HepG2 (cell line): ENCODE results near the gene ERCC5. TPM values are rescaled to one million over a fixed set of nuclear protein-coding genes. Genes with fewer than 3 reads are reported as not detected.
A peak's percentile ranks its signal among the peaks of the same experiment; 100 is the strongest.

ENCODE experiments used
- ATAC-seq: fragments of 200-7000 bp; cut with Tn5 transposase; 3 replicates; pipeline ENCODE4 v1.9.1; 2020; ENCODE audit warnings: mild to moderate bottlenecking, moderate library complexity
- BruUV-seq: library from RNA; stranded (reverse); fragments of 400-500 nt; replicated peaks from 2 replicates; lab custom pipeline; 2021; lab: Mats Ljungman, UMichigan
- CTCF ChIA-PET: fragments of 300-600 bp; formaldehyde crosslinking; extraction: SDS; loops from one replicate; lab custom pipeline; 2021; ENCODE audit warnings: low total read pairs, inconsistent platforms, low intra/inter-chr PET ratio; lab: Yijun Ruan, JAX
- POLR2A ChIA-PET: fragments of 350-600 bp; sonication (Branson Sonifier 250); formaldehyde crosslinking; loops from one replicate; lab custom pipeline; 2020; ENCODE audit warnings: antibody characterized with exemption, inconsistent platforms; lab: Yijun Ruan, JAX
- DNase-seq: peaks from one replicate; pipeline ENCODE4 v3.0.0-alpha.2; 2015; ENCODE audit warnings: low spot score
- FAIRE-seq: peaks from 3 replicates; lab custom pipeline; 2011; peaks lifted over from hg19 to GRCh38; lab: Jason Lieb, UNC
- H2AFZ ChIP-seq: one replicate; pipeline ENCODE4 v1.6.1; 2011; ENCODE audit warnings: low read length, inconsistent platforms
- H3K27ac ChIP-seq: fragments of 300-600 bp; 3 replicates; pipeline ENCODE4 v1.8.0; 2011; ENCODE audit warnings: mixed run types, mild to moderate bottlenecking, mixed read lengths, low read length, inconsistent platforms; ENCODE audit not compliant: insufficient read depth; ENCODE audit errors: extremely low read length
- H3K27me3 ChIP-seq, 2 experiments: fragments of 200-600 bp in 1 of 2; 2 replicates in 1 of 2; 3 replicates in 1 of 2; pipeline versions ENCODE4 v1.6.0 to v1.8.0; 2011; ENCODE audit warnings: low read length in 2 of 2, mild to moderate bottlenecking in 2 of 2, moderate library complexity in 2 of 2, inconsistent platforms in 1 of 2; ENCODE audit not compliant: insufficient read depth in 2 of 2, control insufficient read depth in 1 of 2
- H3K36me3 ChIP-seq, 2 experiments: fragments of 200-600 bp in 1 of 2; replicated peaks in 1 of 2; 2 replicates in 1 of 2; 3 replicates in 1 of 2; pipeline versions ENCODE4 v1.5.1 to v1.8.0; 2011; ENCODE audit warnings: low read length in 2 of 2, inconsistent platforms in 1 of 2; ENCODE audit not compliant: insufficient read depth in 2 of 2, control insufficient read depth in 1 of 2
- H3K4me1 ChIP-seq: 2 replicates; pipeline ENCODE4 v1.5.1; 2012; ENCODE audit warnings: low read length, inconsistent platforms; ENCODE audit not compliant: insufficient read depth
- H3K4me2 ChIP-seq: 2 replicates; pipeline ENCODE4 v1.6.0; 2011; ENCODE audit warnings: low read depth, low read length, inconsistent platforms
- H3K4me3 ChIP-seq, 3 experiments: fragments of 200-600 bp in 1 of 3; sonication (generic), shearing (Covaris generic) in 1 of 3; replicated peaks in 1 of 3; 2 replicates each; pipeline ENCODE4 v1.5.1; 2011 to 2016; ENCODE audit warnings: low read length in 3 of 3, inconsistent platforms in 2 of 3, low read depth in 2 of 3, mild to moderate bottlenecking in 2 of 3, control low read depth in 1 of 3, mixed read lengths in 1 of 3; ENCODE audit not compliant: insufficient read depth in 1 of 3
- H3K79me2 ChIP-seq: one replicate; pipeline ENCODE4 v1.6.1; 2011; ENCODE audit warnings: low read length, inconsistent platforms; ENCODE audit not compliant: insufficient read depth
- H3K9ac ChIP-seq: 2 replicates; pipeline ENCODE4 v1.6.0; 2011; ENCODE audit warnings: mild to moderate bottlenecking, low read depth, low read length, inconsistent platforms; ENCODE audit not compliant: insufficient read depth
- H3K9me3 ChIP-seq: 2 replicates; pipeline ENCODE4 v1.5.1; 2012; ENCODE audit warnings: mild to moderate bottlenecking, low read length
- H4K20me1 ChIP-seq: 2 replicates; pipeline ENCODE4 v1.6.0; 2011; ENCODE audit warnings: inconsistent platforms, mild to moderate bottlenecking, low read length, moderate library complexity; ENCODE audit not compliant: insufficient read depth
- HNF4A ChIP-seq: sonication (generic); formaldehyde crosslinking; IDR thresholded peaks from 2 replicates; pipeline ENCODE4 v1.4.0; 2020; ENCODE audit warnings: missing genetic modification reagents
- ZNF572 ChIP-seq: sonication (generic); formaldehyde crosslinking; IDR thresholded peaks from 2 replicates; pipeline ENCODE4 v1.5.1; 2020; ENCODE audit warnings: mild to moderate bottlenecking, missing genetic modification reagents
- ZNF790 ChIP-seq: sonication (generic); formaldehyde crosslinking; IDR thresholded peaks from 2 replicates; pipeline ENCODE4 v1.8.0; 2022; ENCODE audit warnings: missing genetic modification reagents, mild to moderate bottlenecking, borderline replicate concordance
- WGBS: methylation state at CpG from one replicate; pipeline ENCODE4 v1.1.6; 2017; ENCODE audit warnings: low lambda C conversion rate; 5-methylcytosine and 5-hydroxymethylcytosine counted together
- in situ Hi-C: cut with HindIII; loops from 2 replicates; pipeline ENCODE4 v1.10.0; 2017; ENCODE audit warnings: low pct_unique_long_range_greater_than_20kb; ENCODE audit not compliant: extremely low pct_ligation_motif_present
- intact Hi-C: fragments of 100-400 bp; cut with micrococcal nuclease; formaldehyde crosslinking; loops from one replicate; pipeline ENCODE4 v1.10.0; 2022; ENCODE audit not compliant: unreplicated experiment
- polyA plus RNA-seq, 8 experiments: library from polyadenylated mRNA; depleted of rRNA in 3 of 8; stranded (reverse) in 7 of 8; unstranded in 1 of 8; fragments of >200 nt; fragmentation: Illumina TruSeq in 4 of 8; extraction: Trizol in 4 of 8; gene quantifications; 2 replicates each; pipeline versions ENCODE4 v1.2.1 to v1.2.3, GENCODE V29; 2011 to 2016; ENCODE audit warnings: low read depth in 4 of 8, missing spikeins in 1 of 8, mixed read lengths in 1 of 8; ENCODE audit not compliant: insufficient read depth in 1 of 8
- total RNA-seq, 5 experiments: library from RNA; depleted of rRNA; stranded (reverse); fragments of >200 nt; fragmentation: Illumina TruSeq; extraction: Trizol; gene quantifications; 2 replicates each; pipeline ENCODE4 v1.2.3, GENCODE V29; 2016; ENCODE audit warnings: low read depth in 1 of 5
- TF ChIP-seq, protein P1 (sequence below): IDR thresholded peaks from 2 replicates; pipeline ENCODE4 v1.6.1; 2012; ENCODE audit warnings: low read depth, low read length, improper control_type of control experiment
- TF ChIP-seq, protein P2 (sequence below): sonication (generic); formaldehyde crosslinking; IDR thresholded peaks from 2 replicates; pipeline ENCODE4 v1.8.0; 2022; ENCODE audit warnings: missing genetic modification reagents, mild to moderate bottlenecking, borderline replicate concordance
- TF ChIP-seq, protein P3 (sequence below), 2 experiments: fragments of 450-650 bp in 1 of 2; sonication (generic) in 1 of 2; formaldehyde crosslinking in 1 of 2; IDR thresholded peaks; 2 replicates each; pipeline versions ENCODE4 v1.6.1 to v1.8.0; 2016 to 2022; ENCODE audit warnings: antibody characterized with exemption in 1 of 2, mild to moderate bottlenecking in 1 of 2, missing genetic modification reagents in 1 of 2
- TF ChIP-seq, protein P4 (sequence below): sonication (generic); formaldehyde crosslinking; IDR thresholded peaks from 2 replicates; pipeline ENCODE4 v1.8.0; 2022; ENCODE audit warnings: low read depth, missing genetic modification reagents

ERCC5 gene
- total and polyA plus RNA-seq, 2 of the 13 experiments (the other 11 are each of a cell fraction or from before 2014, with no cell fraction given) = 12.9 to 35.5 TPM

DNA sequence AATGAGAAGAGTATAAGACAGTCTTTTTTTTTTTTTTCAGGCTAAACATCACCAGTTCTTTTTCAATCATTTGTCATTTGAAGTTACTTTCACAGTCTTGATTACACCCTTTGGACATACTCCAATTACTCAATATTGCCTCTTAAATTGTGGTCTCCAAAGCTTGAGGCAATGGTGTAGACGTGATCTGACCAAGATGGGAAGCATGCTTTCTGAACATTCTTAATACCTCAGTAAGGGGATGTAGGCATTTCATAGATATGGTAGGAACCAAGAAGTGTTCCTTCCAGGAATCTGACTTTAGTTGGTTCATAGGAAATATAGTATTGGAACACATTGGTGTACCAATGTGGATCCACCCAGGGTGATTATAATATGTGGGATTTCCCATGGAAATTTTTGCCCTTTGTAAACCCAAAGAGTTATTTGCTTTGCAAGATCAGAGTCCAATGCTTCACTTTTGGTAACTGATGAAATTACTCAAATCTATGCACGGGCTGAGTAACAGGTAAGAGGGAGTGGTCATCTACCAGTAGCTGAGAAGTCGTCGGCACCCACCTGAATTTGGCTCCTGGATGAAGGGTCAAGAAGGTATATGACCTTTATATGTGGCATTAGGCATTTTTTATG lies 62.2 kb downstream of the ERCC5 start:
- ChIA-PET CTCF (no interaction called here), POLR2A (no interaction called here)
- FAIRE-seq (no peak), ATAC-seq (no peak; the same call in 2 of the 3 replicates), DNase-seq (no peak)
- no peaks in the 10 kb centered on the region for H3K79me2 ChIP-seq
- H3K4me1 ChIP-seq = peaks cover 14% of the 10 kb centered on the region
- no peaks in the 10 kb centered on the region for H3K36me3 ChIP-seq
- intact Hi-C loops = no loop called here
- H4K20me1 ChIP-seq = no peaks in the 10 kb centered on the region
- no peaks in the 10 kb centered on the region for H3K9me3 ChIP-seq
- in situ Hi-C loops = loop anchor here (25.0 kb wide), 1 partner anchor 229 kb away; no protein-coding TSS in a partner anchor
- no peak overlapping the region for H3K4me3 ChIP-seq
- no peak overlapping the region for H2AFZ ChIP-seq
- no peak overlapping the region for H3K4me2 ChIP-seq
- WGBS = 4% methylated on average over 4 of the region's 4 CpGs
- H3K27ac ChIP-seq = no peak overlapping the region
- BruUV-seq = no TSS peak
- H3K27me3 ChIP-seq = peaks cover 0 to 1% of the 10 kb centered on the region in 2 experiments; a peak in 1 of 5 replicates
- H3K9ac ChIP-seq = no peak overlapping the region
- TF ChIP-seq ZNF790 (CRISPR knock-in tag) = no peak
- TF ChIP-seq ZNF572 (CRISPR knock-in tag) = no peak
- TF ChIP-seq HNF4A (CRISPR knock-in tag) = peak; percentile 15; the same call in 1 of the 2 replicates
- TF ChIP-seq, protein P1, sequence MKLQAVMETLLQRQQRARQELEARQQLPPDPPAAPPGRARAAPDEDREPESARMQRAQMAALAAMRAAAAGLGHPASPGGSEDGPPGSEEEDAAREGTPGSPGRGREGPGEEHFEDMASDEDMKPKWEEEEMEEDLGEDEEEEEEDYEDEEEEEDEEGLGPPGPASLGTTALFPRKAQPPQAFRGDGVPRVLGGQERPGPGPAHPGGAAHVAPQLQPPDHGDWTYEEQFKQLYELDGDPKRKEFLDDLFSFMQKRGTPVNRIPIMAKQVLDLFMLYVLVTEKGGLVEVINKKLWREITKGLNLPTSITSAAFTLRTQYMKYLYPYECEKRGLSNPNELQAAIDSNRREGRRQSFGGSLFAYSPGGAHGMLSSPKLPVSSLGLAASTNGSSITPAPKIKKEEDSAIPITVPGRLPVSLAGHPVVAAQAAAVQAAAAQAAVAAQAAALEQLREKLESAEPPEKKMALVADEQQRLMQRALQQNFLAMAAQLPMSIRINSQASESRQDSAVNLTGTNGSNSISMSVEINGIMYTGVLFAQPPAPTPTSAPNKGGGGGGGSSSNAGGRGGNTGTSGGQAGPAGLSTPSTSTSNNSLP = peak; percentile 8; the same call in 1 of the 2 replicates
- TF ChIP-seq, protein P2, sequence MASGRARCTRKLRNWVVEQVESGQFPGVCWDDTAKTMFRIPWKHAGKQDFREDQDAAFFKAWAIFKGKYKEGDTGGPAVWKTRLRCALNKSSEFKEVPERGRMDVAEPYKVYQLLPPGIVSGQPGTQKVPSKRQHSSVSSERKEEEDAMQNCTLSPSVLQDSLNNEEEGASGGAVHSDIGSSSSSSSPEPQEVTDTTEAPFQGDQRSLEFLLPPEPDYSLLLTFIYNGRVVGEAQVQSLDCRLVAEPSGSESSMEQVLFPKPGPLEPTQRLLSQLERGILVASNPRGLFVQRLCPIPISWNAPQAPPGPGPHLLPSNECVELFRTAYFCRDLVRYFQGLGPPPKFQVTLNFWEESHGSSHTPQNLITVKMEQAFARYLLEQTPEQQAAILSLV (CRISPR knock-in tag) = no peak
- TF ChIP-seq, protein P3, sequence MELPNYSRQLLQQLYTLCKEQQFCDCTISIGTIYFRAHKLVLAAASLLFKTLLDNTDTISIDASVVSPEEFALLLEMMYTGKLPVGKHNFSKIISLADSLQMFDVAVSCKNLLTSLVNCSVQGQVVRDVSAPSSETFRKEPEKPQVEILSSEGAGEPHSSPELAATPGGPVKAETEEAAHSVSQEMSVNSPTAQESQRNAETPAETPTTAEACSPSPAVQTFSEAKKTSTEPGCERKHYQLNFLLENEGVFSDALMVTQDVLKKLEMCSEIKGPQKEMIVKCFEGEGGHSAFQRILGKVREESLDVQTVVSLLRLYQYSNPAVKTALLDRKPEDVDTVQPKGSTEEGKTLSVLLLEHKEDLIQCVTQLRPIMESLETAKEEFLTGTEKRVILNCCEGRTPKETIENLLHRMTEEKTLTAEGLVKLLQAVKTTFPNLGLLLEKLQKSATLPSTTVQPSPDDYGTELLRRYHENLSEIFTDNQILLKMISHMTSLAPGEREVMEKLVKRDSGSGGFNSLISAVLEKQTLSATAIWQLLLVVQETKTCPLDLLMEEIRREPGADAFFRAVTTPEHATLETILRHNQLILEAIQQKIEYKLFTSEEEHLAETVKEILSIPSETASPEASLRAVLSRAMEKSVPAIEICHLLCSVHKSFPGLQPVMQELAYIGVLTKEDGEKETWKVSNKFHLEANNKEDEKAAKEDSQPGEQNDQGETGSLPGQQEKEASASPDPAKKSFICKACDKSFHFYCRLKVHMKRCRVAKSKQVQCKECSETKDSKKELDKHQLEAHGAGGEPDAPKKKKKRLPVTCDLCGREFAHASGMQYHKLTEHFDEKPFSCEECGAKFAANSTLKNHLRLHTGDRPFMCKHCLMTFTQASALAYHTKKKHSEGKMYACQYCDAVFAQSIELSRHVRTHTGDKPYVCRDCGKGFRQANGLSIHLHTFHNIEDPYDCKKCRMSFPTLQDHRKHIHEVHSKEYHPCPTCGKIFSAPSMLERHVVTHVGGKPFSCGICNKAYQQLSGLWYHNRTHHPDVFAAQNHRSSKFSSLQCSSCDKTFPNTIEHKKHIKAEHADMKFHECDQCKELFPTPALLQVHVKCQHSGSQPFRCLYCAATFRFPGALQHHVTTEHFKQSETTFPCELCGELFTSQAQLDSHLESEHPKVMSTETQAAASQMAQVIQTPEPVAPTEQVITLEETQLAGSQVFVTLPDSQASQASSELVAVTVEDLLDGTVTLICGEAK (IDR thresholded peaks at IDR 0.05) = no peak
- TF ChIP-seq, protein P3 (CRISPR knock-in tag; IDR thresholded peaks at IDR 0.05) = no peak
- TF ChIP-seq, protein P4, sequence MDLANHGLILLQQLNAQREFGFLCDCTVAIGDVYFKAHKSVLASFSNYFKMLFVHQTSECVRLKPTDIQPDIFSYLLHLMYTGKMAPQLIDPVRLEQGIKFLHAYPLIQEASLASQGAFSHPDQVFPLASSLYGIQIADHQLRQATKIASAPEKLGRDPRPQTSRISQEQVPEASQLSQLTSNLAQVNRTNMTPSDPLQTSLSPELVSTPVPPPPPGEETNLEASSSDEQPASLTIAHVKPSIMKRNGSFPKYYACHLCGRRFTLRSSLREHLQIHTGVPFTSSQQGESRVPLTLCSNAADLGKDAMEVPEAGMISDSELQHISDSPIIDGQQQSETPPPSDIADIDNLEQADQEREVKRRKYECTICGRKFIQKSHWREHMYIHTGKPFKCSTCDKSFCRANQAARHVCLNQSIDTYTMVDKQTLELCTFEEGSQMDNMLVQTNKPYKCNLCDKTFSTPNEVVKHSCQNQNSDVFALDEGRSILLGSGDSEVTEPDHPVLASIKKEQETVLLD (CRISPR knock-in tag) = no peak
